EH (cell line): ENCODE measurements around the gene JAKMIP2.

Experiments used
- DNase-seq: peaks from one replicate; pipeline ENCODE4 v3.0.0-alpha.2; 2015; ENCODE audit warnings: low read depth

JAKMIP2 gene

GRCh38 chr5:147788023-147788422, 5.5 kb upstream of the JAKMIP2 start:
- DNase-seq: no peak

GRCh38 chr5:147786142-147786541, 3.6 kb upstream of the JAKMIP2 start:
- no peak for DNase-seq

DNA sequence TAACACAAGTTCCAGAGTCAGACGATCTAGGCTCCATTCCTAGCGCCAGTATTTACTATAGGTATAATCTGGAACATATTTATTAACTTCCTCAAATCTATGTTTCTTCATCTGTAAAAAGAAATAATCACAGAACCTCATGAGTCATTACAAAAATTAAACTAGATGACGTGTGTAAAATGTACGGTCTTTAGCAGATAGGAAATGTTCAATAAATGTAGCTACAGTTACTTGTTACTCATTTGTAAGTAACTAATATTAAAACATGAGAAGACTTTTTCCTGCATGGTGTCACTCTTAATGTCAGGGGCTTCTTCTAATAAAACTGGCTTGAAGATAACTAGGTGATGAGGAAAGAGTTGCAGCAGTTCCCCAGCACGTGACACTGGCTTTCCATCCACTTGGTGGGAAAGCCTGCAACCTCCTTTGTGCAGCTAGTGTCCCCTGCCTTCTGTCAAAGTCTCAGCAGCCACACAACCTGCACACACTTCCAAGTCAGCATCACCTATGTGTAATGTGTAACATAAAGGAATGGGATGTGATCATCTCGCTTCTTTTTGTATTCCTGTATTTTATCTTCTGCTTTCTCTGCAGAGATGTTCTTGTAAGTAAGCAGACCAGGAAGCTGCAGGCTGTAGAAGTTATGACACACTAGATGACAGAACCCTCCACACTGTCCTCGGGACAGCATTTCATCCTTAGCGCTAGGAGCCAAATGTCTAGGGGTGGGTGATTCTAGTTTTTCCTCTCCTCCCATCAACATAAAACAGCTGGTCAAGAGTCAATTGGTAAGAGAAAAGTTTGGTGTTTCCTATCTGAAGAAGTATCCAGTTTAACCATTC, 1.8 kb upstream of the JAKMIP2 start:
- no peak for DNase-seq

DNA sequence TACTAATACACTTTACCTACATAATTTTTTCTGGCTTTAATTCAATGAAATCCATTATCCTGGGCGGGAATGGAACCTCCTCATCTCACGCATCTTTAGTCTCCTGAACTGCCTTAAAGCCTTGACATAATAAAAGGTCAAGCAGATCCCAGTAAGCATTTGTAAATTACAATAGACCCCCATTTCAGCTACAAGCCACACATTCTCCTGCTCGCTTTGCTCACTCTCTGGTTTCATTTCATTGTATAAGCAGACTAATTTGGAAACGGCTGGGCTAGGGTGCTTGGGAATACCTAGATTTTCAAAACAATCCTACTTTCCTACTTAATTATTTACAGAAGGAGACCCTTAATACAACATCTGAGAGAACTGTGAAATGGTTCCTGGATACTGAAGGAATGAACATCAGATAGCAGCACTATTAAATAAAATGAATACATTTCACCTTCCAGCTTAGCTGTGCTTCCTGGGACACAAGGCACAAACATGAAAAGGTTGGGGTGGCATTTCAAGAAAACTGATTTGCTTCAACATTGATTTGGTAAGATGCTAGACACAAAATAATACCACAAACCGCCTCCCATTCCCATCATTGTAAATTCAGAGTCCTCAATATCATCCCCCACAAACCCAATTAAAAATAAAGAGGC, 1.5 kb downstream of the JAKMIP2 start:
- DNase-seq: no peak

DNA sequence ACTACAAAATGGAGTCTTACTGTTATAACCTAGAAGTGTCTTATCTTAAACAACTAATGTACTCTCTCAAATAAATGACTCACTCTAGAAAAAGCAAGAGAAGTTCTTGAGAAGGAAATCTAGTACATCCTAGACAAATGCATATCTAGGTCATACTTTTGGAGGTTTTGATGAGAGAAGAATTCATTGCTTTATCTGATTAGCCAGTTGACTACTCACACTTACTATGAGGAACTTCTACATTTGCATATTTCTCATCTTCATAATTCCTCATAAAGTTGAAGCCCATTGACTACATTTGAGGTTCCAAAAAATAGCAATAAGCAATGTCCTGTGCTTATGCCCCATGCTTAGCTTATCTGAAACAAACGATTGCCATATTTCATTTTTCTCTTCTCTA, 2.8 kb downstream of the JAKMIP2 start:
- no peak for DNase-seq

DNA sequence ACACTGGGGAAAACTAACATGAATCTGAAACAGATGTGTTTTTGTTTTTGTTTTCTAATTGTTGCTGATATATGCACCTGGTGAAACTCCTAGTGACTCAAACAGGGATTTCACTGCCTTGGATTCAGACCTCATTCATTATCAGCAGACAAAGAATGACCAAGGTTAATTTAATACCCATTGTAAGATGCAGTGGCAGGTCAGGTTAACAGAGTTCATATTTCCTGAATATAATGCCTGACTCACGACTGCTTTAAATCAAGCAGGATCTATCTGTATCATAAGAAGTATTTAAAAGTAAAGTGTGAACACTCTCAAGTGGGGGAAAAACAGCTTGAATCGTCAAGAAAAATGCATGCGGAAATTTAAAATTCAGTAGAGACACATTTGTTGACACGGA, 5.5 kb downstream of the JAKMIP2 start:
- no peak for DNase-seq

DNA sequence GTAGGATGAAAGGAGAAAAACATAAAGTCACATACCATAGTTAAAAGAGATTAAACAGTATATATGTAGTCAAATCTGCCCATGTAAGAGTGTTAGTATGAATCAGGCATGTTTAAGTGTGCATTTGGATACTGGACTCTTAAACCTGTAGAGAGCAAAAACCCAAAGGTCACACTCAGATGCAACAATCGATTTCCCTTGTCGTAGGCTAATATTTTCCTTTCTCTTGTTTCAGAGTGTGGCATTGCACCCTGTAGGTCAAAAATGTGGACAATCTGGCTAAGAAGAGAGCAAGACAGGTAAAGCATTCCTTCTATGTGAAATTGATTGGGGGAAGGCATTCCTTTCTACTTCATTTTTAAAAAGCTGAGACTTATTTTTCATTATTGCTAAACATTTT, 8.9 kb downstream of the JAKMIP2 start:
- no peak for DNase-seq

GRCh38 chr5:147773139-147773538, 9.4 kb downstream of the JAKMIP2 start:
- no peak for DNase-seq

GRCh38 chr5:147767048-147767447, 15.5 kb downstream of the JAKMIP2 start:
- DNase-seq: no peak

- peak; percentile 59 for DNase-seq
These were observed 18.6 kb downstream of the JAKMIP2 start for GRCh38 chr5:147763791-147764525.

DNA sequence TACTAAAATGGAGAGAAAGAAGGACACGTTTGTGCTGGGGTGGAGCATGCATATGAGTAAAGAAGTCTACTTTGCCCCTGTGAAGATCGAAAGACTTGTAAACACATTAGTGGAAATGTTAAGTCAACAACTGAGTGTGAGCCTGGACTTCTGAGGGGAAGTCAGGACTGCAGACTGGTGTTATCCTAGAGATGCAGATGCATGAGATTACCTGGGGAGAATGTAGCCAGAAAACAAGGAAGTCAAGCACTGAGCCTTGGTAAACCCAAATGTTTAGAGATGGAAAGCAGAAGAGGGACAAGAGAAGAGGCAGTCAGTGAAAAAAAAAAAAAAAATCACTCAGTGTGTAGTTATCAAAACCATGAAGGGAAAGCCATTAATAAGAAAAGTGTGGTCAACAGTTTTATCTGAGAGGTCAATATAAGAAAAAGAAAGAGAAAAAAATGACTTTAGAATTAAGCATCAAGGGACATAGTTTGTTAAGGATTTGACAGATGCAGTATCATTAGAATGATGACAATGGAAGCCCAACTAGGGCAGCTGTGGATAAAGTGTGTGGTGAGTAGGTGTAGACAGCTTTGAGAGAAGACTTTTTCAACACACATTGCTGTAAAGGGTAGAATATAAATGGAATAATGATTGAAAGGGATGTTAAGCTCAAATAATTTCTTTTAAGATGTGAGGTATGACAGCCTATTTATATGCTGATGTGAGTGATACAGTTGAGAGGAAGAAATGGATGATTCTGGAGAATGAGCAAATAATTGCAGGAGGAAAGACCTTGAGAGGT, 22.2 kb downstream of the JAKMIP2 start:
- DNase-seq: no peak

GRCh38 chr5:147759441-147759840, 23.1 kb downstream of the JAKMIP2 start:
- DNase-seq: no peak

GRCh38 chr5:147756566-147756965, 26.0 kb downstream of the JAKMIP2 start:
- DNase-seq: no peak

GRCh38 chr5:147754372-147755122, 28.0 kb downstream of the JAKMIP2 start:
- DNase-seq: no peak

GRCh38 chr5:147753765-147754164, 28.8 kb downstream of the JAKMIP2 start:
- no peak for DNase-seq

GRCh38 chr5:147752666-147753290, 29.8 kb downstream of the JAKMIP2 start:
- no peak for DNase-seq

DNA sequence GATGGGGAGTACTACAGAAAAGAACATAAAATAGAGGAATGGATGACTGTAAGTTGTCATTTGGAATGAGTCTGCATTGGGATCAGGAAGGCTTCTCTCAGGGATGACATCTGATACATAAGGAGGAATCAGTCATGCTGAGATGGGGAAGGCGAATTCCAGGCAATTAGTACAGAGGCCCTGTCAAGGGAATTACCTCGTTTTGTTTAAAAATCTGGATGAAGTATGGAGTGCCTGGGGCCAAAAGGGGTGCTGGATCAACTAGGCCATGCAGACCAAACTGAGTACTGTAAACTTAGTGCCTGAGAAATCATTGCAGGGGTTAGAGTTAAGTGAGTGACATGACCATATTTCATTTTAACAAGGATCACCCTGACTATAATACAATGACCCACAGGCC, 30.5 kb downstream of the JAKMIP2 start:
- no peak for DNase-seq

DNA sequence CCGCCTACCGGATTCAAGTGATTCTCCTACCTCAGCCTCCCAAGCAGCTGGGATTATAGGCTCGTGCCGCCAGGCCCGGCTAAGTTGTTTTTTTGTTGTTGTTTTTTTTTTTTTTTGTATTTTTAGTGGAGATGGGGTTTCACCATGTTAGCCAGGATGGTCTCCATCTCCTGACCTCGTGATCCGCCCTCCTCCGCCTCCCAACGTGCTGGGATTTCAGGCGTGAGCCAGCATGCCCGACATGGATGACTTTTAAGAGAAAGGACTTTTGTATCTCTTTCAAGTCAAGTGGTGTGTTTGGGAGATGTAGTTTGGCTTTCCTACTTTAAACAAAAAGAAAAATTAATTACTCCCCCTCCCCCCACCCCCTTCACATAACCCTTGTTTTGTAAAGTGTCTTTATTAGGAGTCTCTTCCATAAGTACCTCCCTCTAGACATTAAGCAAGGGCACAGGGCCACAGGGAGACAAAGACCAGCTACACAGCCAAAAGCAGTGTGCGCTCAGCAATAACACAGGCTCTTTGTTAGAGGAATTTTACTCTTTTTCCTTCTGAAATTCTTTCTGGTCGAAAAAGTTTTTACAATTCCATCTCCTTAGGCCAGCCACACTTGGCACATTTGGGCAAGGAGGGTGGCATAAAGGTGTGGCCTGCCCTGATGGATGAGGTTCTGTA, 31.2 kb downstream of the JAKMIP2 start:
- no peak for DNase-seq

- no peak for DNase-seq
These were observed 32.5 kb downstream of the JAKMIP2 start for GRCh38 chr5:147750065-147750464.

DNA sequence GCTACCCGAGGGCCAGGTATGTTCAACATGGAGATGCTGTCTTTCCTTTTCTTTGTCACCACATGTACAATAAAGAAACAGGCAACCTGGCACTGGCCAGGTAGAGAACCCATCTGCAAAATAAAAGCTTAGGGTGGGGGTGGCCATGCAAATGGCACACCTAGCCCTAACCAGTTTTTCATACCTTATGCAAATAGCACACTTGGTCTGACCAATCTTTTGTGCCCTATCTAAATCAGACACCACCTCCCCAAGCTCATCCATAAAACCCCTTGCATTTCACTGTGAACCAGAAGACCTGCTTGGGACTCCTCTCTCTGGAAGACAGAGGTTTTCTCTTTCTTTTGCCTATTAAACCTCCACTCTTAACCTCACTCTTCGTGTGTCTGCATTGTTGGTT, 33.9 kb downstream of the JAKMIP2 start:
- no peak for DNase-seq
